GM23338 (cell line): ENCODE data around the gene ZNF837.

ENCODE experiments used
- CREB1 ChIP-seq: fragments of 250-450 bp; sonication (Bioruptor Pico); IDR thresholded peaks from 2 replicates; pipeline ENCODE4 v1.5.0; 2020; ENCODE audit warnings: low read depth, mild to moderate bottlenecking, moderate library complexity
- CTCF ChIP-seq, 2 experiments: fragments of 200-600 bp in 1 of 2; sonication (generic) in 1 of 2; conservative IDR thresholded peaks; 2 replicates each; pipeline versions ENCODE4 v1.5.1 to v1.6.1; 2016 to 2017; ENCODE audit warnings: antibody characterized with exemption in 2 of 2, low read depth in 2 of 2, mild to moderate bottlenecking in 2 of 2, moderate library complexity in 1 of 2
- EZH2 ChIP-seq: fragments of 200-600 bp; sonication (generic); IDR thresholded peaks from one replicate; pipeline ENCODE4 v1.8.0; 2017; ENCODE audit warnings: antibody characterized with exemption, mild to moderate bottlenecking, low read depth; ENCODE audit not compliant: unreplicated experiment
- EZH2phosphoT487 ChIP-seq: fragments of 200-600 bp; sonication (generic); IDR thresholded peaks from one replicate; pipeline ENCODE4 v1.8.1; 2018; ENCODE audit warnings: antibody characterized with exemption; ENCODE audit not compliant: unreplicated experiment
- POLR2AphosphoS5 ChIP-seq: IDR thresholded peaks from 2 replicates; pipeline ENCODE4 v1.6.1; 2016; ENCODE audit warnings: antibody characterized with exemption, low read depth
- REST ChIP-seq: IDR thresholded peaks from one replicate; pipeline ENCODE4 v1.6.1; 2018; ENCODE audit warnings: antibody characterized with exemption; ENCODE audit not compliant: unreplicated experiment
- ZNF331 ChIP-seq: fragments of 250-450 bp; sonication (Bioruptor Pico); IDR thresholded peaks from 2 replicates; pipeline ENCODE4 v1.5.0; 2020; ENCODE audit warnings: low read depth, mild to moderate bottlenecking, moderate library complexity
- ZNF462 ChIP-seq: fragments of 250-450 bp; sonication (Bioruptor Pico); IDR thresholded peaks from 2 replicates; pipeline ENCODE4 v1.5.0; 2020; ENCODE audit warnings: mild to moderate bottlenecking, moderate library complexity

- TF ChIP-seq CTCF (conservative IDR thresholded peaks at IDR 0.05; ENCODE audit: low read depth in 2 of 2) (no peak), REST (no peak), EZH2phosphoT487 (no peak), POLR2AphosphoS5 (no peak), ZNF331 (CRISPR knock-in tag) (no peak), CREB1 (no peak), EZH2 (no peak), ZNF462 (CRISPR knock-in tag) (no peak)
Measured at GRCh38 chr19:58407658-58408151, 26.9 kb upstream of the ZNF837 start.
